Stimulated activated CD4-positive, alpha-beta T cell treated with anti-CD3 and anti-CD28 coated beads, Interleukin-2, amount 100 ng/mL, for 48 hours (primary cell): Measurements from ENCODE around the gene INTS11.
"Not testable (repeated sequence)": the region's sequence is repeated elsewhere in the genome, so short reads cannot be mapped to it uniquely, and the experiment has no call there.

ENCODE experiments used
- DNase-seq, 2 donors: peaks; one replicate each; pipeline ENCODE4 v3.0.0-alpha.2; 2020

Gene INTS11

GRCh38 chr1:1327291-1327690, 2.8 kb upstream of the INTS11 start:
- DNase-seq: no peak

GRCh38 chr1:1326075-1326605, 1.7 kb upstream of the INTS11 start:
- DNase-seq: no peak

GRCh38 chr1:1325288-1326074, 1.0 kb upstream of the INTS11 start:
- DNase-seq: no peak

GRCh38 chr1:1324084-1324523, 356 bp downstream of the INTS11 start:
- no peak for DNase-seq

GRCh38 chr1:1322952-1323351, 1.5 kb downstream of the INTS11 start:
- DNase-seq: no peak

GRCh38 chr1:1322418-1322817, 2.0 kb downstream of the INTS11 start:
- no peak for DNase-seq

GRCh38 chr1:1321477-1321876, 3.0 kb downstream of the INTS11 start:
- DNase-seq: no peak

- no peak for DNase-seq
These were observed 3.6 kb downstream of the INTS11 start for GRCh38 chr1:1320666-1321448.

GRCh38 chr1:1319646-1319941, 4.9 kb downstream of the INTS11 start:
- DNase-seq: no peak

- no peak for DNase-seq
These were observed 5.4 kb downstream of the INTS11 start for GRCh38 chr1:1318777-1319645.

GRCh38 chr1:1318131-1318652, 6.3 kb downstream of the INTS11 start:
- DNase-seq: no peak

- no peak for DNase-seq
These were observed 7.0 kb downstream of the INTS11 start for GRCh38 chr1:1317420-1317819.

- DNase-seq: not testable (repeated sequence)
These were observed 8.3 kb downstream of the INTS11 start for GRCh38 chr1:1316199-1316598.

- DNase-seq: no peak
These were observed 9.0 kb downstream of the INTS11 start for GRCh38 chr1:1315435-1315954.

- DNase-seq: no peak
These were observed 9.7 kb downstream of the INTS11 start for GRCh38 chr1:1314678-1315335.

- no peak for DNase-seq
These were observed 10.2 kb downstream of the INTS11 start for GRCh38 chr1:1314237-1314586.

- no peak for DNase-seq
These were observed 10.8 kb downstream of the INTS11 start for GRCh38 chr1:1313500-1314236.

GRCh38 chr1:1312450-1313314, 11.8 kb downstream of the INTS11 start:
- no peak for DNase-seq

- DNase-seq: no peak
These were observed 13.1 kb downstream of the INTS11 start for GRCh38 chr1:1311107-1312104.
